ENCODE measurements around the gene ADNP2. TPM values are rescaled to one million over a fixed set of nuclear protein-coding genes. Genes with fewer than 3 reads are reported as not detected.

The ADNP2 gene
- total RNA-seq, 1 donor from 2014 or later, result 15.2 TPM

- H3K36me3 Mint-ChIP-seq (ENCODE audit: low read depth), result peaks cover 2% of the 10 kb centered on the region
- no peaks in the 10 kb centered on the region for H3K27me3 Mint-ChIP-seq (ENCODE audit: low read depth)
- no peak for TF ChIP-seq CTCF (IDR thresholded peaks at IDR 0.05)
- H3K4me1 Mint-ChIP-seq (ENCODE audit: low read depth), result peaks cover 28% of the 10 kb centered on the region
- peak overlapping the region; percentile 91 for H3K27ac Mint-ChIP-seq (ENCODE audit: unreplicated experiment)
- peak overlapping the region; percentile 83 for H3K4me3 Mint-ChIP-seq (ENCODE audit: unreplicated experiment)
- H3K9me3 Mint-ChIP-seq (ENCODE audit: low read depth), result no peaks in the 10 kb centered on the region
- DNase-seq (ENCODE audit: low spot score), result no peak
Observed at GRCh38 chr18:80109676-80110078, 615 bp downstream of the ADNP2 start.

- Mint-ChIP-seq H3K4me1 (ENCODE audit: low read depth) (peaks cover 31% of the 10 kb centered on the region), H3K27me3 (ENCODE audit: low read depth) (no peaks in the 10 kb centered on the region), H3K27ac (ENCODE audit: unreplicated experiment) (no peak overlapping the region), H3K4me3 (ENCODE audit: unreplicated experiment) (no peak overlapping the region), H3K9me3 (ENCODE audit: low read depth) (no peaks in the 10 kb centered on the region), H3K36me3 (ENCODE audit: low read depth) (peaks cover 4% of the 10 kb centered on the region)
- DNase-seq (ENCODE audit: low spot score), result no peak
- TF ChIP-seq CTCF (IDR thresholded peaks at IDR 0.05), result no peak
Observed at GRCh38 chr18:80112624-80113248, 3.7 kb downstream of the ADNP2 start.

GRCh38 chr18:80115035-80115434, 6.0 kb downstream of the ADNP2 start:
- no peak overlapping the region for H3K27ac Mint-ChIP-seq (ENCODE audit: unreplicated experiment)
- no peaks in the 10 kb centered on the region for H3K27me3 Mint-ChIP-seq (ENCODE audit: low read depth)
- H3K4me1 Mint-ChIP-seq (ENCODE audit: low read depth), result peaks cover 29% of the 10 kb centered on the region
- H3K36me3 Mint-ChIP-seq (ENCODE audit: low read depth), result peaks cover 12% of the 10 kb centered on the region
- no peak for DNase-seq (ENCODE audit: low spot score)
- no peaks in the 10 kb centered on the region for H3K9me3 Mint-ChIP-seq (ENCODE audit: low read depth)
- TF ChIP-seq CTCF (IDR thresholded peaks at IDR 0.05), result no peak
- no peak overlapping the region for H3K4me3 Mint-ChIP-seq (ENCODE audit: unreplicated experiment)

- Mint-ChIP-seq H3K36me3 (ENCODE audit: low read depth) (peaks cover 15% of the 10 kb centered on the region), H3K27me3 (ENCODE audit: low read depth) (no peaks in the 10 kb centered on the region), H3K27ac (ENCODE audit: unreplicated experiment) (no peak overlapping the region), H3K9me3 (ENCODE audit: low read depth) (no peaks in the 10 kb centered on the region), H3K4me3 (ENCODE audit: unreplicated experiment) (no peak overlapping the region), H3K4me1 (ENCODE audit: low read depth) (peaks cover 14% of the 10 kb centered on the region)
- no peak for DNase-seq (ENCODE audit: low spot score)
- TF ChIP-seq CTCF (IDR thresholded peaks at IDR 0.05), result no peak
Observed at GRCh38 chr18:80119111-80119510, 10.0 kb downstream of the ADNP2 start.

GRCh38 chr18:80120932-80121331, 11.9 kb downstream of the ADNP2 start:
- Mint-ChIP-seq H3K4me3 (ENCODE audit: unreplicated experiment) (no peak overlapping the region), H3K4me1 (ENCODE audit: low read depth) (peaks cover 7% of the 10 kb centered on the region), H3K27ac (ENCODE audit: unreplicated experiment) (no peak overlapping the region), H3K9me3 (ENCODE audit: low read depth) (no peaks in the 10 kb centered on the region), H3K36me3 (ENCODE audit: low read depth) (peaks cover 15% of the 10 kb centered on the region), H3K27me3 (ENCODE audit: low read depth) (no peaks in the 10 kb centered on the region)
- no peak for TF ChIP-seq CTCF (IDR thresholded peaks at IDR 0.05)
- no peak for DNase-seq (ENCODE audit: low spot score)
